Skeletal muscle satellite cell (primary cell): Measurements from ENCODE around the gene ZNF575. TPM values are rescaled to one million over a fixed set of nuclear protein-coding genes. Genes with fewer than 3 reads are reported as not detected.

Experiments used
- H3K27me3 ChIP-seq: 2 replicates; pipeline ENCODE4 v1.7.0; 2013; ENCODE audit warnings: low read length; ENCODE audit not compliant: control insufficient read depth, insufficient read depth
- H3K36me3 ChIP-seq: 2 replicates; pipeline ENCODE4 v1.7.0; 2013; ENCODE audit warnings: mild to moderate bottlenecking, control low read depth, low read length; ENCODE audit not compliant: insufficient read depth
- H3K4me1 ChIP-seq: 2 replicates; pipeline ENCODE4 v1.7.0; 2013; ENCODE audit warnings: low read length; ENCODE audit not compliant: control insufficient read depth, insufficient read depth
- H3K4me2 ChIP-seq: 2 replicates; pipeline ENCODE4 v1.7.0; 2013; ENCODE audit warnings: mild to moderate bottlenecking, low read length
- H3K4me3 ChIP-seq: 2 replicates; pipeline ENCODE4 v1.7.0; 2013; ENCODE audit warnings: low read length
- H3K9ac ChIP-seq: 2 replicates; pipeline ENCODE4 v1.7.0; 2013; ENCODE audit warnings: mild to moderate bottlenecking, low read depth, low read length, moderate library complexity
- H3K9me3 ChIP-seq: replicated peaks from 2 replicates; pipeline ENCODE4 v1.7.0; 2013; ENCODE audit warnings: mild to moderate bottlenecking, control low read depth, low read length
- total RNA-seq: library from RNA; depleted of rRNA; stranded (reverse); fragments of >200 nt; gene quantifications from 2 replicates; pipeline ENCODE4 v1.2.3, GENCODE V29; 2012; rRNA removed

Gene ZNF575, protein sequence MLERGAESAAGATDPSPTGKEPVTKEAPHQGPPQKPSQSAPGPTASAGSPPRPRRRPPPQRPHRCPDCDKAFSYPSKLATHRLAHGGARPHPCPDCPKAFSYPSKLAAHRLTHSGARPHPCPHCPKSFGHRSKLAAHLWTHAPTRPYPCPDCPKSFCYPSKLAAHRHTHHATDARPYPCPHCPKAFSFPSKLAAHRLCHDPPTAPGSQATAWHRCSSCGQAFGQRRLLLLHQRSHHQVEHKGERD
- not detected in 2 replicates for total RNA-seq

- Histone ChIP-seq H3K4me2 (peak within 1 kb of the TSS; percentile 92), H3K4me3 (peak within 1 kb of the TSS; percentile 76), H3K36me3 (peaks cover 2% of the 10 kb centered on the region), H3K9ac (peak within 1 kb of the TSS; percentile 69), H3K4me1 (peaks cover 25% of the 10 kb centered on the region), H3K27me3 (no peaks in the 10 kb centered on the region), H3K9me3 (no peaks in the 10 kb centered on the region)
Measured at GRCh38 chr19:43532962-43533545, at the start of gene ZNF575. Gene ZNF575 (plus strand): TSS chr19:43533188. CDS start chr19:43534423, 1,235 bp downstream.

- Histone ChIP-seq H3K9ac (no peak overlapping the region), H3K4me2 (no peak overlapping the region), H3K36me3 (no peaks in the 10 kb centered on the region), H3K9me3 (no peaks in the 10 kb centered on the region), H3K27me3 (no peaks in the 10 kb centered on the region), H3K4me1 (no peaks in the 10 kb centered on the region), H3K4me3 (no peak overlapping the region)
Measured at GRCh38 chr19:43483281-43483680, 49.7 kb upstream of the ZNF575 start.

DNA sequence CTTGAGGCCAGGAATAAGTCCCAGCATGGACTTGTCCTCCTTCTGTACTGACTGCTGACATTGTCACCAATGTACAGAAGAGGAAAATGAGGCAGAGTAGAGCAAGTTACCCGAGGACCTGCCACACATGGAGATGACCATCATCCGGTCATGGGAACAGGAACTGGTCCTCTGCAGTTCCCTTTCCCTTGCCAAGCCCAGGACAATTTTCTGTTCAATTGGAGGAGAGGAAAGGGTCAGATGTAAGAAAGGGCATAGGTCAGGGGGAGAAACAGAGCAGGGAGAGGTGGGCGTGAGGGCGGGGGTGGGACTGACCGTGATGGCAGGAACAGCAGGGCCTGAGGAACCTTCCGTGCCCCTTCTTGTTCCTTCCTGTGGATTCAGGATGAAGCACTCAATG, 47.0 kb upstream of the ZNF575 start:
- H3K9ac ChIP-seq, result no peak overlapping the region
- H3K4me2 ChIP-seq, result no peak overlapping the region
- no peaks in the 10 kb centered on the region for H3K9me3 ChIP-seq
- H3K27me3 ChIP-seq, result no peaks in the 10 kb centered on the region
- no peaks in the 10 kb centered on the region for H3K4me1 ChIP-seq
- no peak overlapping the region for H3K4me3 ChIP-seq
- no peaks in the 10 kb centered on the region for H3K36me3 ChIP-seq

DNA sequence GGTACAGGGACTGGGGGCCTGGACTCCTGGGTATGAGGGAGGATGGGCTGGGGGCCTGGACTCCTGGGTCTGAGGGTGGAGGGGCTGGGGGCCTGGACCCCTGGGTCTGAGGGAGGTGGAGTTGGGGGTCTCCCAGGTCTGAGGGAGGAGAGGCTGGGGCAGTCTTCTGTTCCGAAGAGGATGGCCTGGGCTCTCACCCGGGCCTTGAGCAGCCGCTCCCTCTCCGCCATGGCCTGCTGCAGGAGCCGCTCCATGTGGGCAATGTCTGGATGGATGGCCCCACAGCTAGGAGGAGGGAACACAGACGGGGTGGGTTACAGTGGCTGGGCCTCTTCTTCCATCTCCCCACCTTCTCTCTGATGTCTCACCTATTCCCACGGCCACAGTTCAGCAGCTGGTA, 46.6 kb upstream of the ZNF575 start:
- Histone ChIP-seq H3K4me1 (no peaks in the 10 kb centered on the region), H3K36me3 (no peaks in the 10 kb centered on the region), H3K4me3 (no peak overlapping the region), H3K27me3 (no peaks in the 10 kb centered on the region), H3K9me3 (no peaks in the 10 kb centered on the region), H3K9ac (no peak overlapping the region), H3K4me2 (no peak overlapping the region)

DNA sequence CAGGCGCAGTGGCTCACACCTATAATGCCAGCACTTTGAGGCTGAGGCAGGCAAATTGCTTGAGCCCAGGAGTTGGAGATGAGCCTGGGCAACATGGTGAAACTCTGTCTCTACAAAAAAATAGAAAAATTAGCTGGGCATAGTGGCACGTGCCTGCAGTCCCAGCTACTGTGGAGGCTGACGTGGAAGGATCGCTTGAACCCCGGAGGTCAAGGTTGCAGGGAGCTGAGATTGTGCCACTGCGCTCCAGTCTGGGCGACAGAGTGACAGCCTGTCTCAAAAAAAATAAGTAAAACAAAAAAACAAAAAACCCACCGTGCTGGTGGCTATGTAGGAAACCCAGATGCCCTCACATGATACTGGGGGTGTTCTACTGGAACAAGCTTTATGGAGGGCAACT, 44.8 kb upstream of the ZNF575 start:
- no peaks in the 10 kb centered on the region for H3K27me3 ChIP-seq
- no peaks in the 10 kb centered on the region for H3K9me3 ChIP-seq
- no peak overlapping the region for H3K9ac ChIP-seq
- H3K4me1 ChIP-seq, result no peaks in the 10 kb centered on the region
- H3K36me3 ChIP-seq, result no peaks in the 10 kb centered on the region
- no peak overlapping the region for H3K4me3 ChIP-seq
- no peak overlapping the region for H3K4me2 ChIP-seq

DNA sequence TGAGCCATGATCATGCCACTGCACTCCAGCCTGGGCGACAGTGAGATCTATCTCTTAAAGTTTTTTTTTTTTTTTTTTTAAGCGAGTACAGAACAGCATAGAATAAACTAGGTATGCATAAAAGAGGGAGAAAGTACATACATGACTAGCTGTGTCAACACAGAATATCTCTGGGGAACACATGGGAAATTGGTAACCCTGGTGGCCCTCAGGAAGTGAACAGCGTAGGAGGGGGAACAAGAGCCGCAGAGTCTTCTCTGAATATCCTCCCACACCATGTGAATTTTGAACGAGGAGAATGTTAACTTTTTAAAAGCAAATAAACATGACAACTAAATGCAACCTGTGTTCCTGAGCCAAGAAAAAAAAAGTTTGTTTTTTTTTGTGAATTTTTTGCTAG, 43.7 kb upstream of the ZNF575 start:
- H3K4me3 ChIP-seq, result no peak overlapping the region
- no peaks in the 10 kb centered on the region for H3K9me3 ChIP-seq
- no peaks in the 10 kb centered on the region for H3K36me3 ChIP-seq
- no peaks in the 10 kb centered on the region for H3K27me3 ChIP-seq
- no peak overlapping the region for H3K9ac ChIP-seq
- no peak overlapping the region for H3K4me2 ChIP-seq
- no peaks in the 10 kb centered on the region for H3K4me1 ChIP-seq

DNA sequence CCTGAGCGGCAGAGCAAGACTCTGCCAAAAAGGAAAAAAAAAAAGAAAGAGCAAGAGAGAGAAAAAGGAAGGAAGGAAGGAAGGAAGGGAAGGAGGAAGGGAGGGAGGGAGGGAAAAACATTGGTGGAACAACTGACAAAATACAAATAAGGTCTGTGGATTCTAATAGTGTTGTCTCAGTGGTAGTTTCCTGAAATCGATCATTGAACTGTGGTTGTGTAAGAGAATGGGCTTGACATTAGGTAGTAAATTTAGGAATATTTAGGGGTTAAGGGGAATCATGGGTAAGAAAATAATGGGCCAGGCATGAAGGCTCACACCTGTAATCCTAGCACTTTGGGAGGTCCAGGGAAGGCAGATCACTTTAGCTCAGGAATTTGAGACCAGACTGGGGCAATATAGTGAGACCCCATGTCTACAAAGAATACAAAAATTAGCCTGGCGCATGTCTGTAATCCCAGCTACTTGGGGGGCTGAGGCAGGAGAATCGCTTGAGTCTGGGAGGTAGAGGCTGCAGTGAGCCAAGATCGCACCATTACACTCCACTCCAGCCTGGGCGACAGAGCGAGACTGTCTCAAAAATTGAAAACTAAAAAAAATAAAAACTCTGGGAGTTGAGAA, 42.9 kb upstream of the ZNF575 start:
- Histone ChIP-seq H3K9ac (no peak overlapping the region), H3K27me3 (no peaks in the 10 kb centered on the region), H3K4me3 (no peak overlapping the region), H3K9me3 (no peaks in the 10 kb centered on the region), H3K36me3 (no peaks in the 10 kb centered on the region), H3K4me2 (no peak overlapping the region), H3K4me1 (no peaks in the 10 kb centered on the region)

DNA sequence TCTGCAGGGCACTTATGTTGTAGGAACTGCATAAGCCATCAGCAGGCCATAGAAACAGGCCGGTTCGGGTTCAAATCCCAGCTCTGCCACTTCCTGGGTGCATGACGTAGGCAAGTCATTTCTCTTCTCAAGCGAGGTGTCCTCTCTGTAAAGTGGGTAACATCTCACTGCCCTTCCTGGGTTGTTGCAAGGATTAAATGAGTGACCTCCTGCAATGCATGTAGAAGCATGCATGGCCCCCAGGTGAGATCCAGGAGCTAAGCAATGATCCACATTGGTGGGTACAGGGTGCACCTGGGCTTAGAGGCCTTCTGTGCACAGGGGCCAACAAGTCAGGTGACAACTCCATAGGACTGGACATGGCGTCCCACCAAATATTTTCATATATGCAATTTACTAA, 42.2 kb upstream of the ZNF575 start:
- Histone ChIP-seq H3K36me3 (peaks cover 5% of the 10 kb centered on the region), H3K4me1 (no peaks in the 10 kb centered on the region), H3K9me3 (no peaks in the 10 kb centered on the region), H3K9ac (no peak overlapping the region), H3K27me3 (no peaks in the 10 kb centered on the region), H3K4me2 (no peak overlapping the region), H3K4me3 (no peak overlapping the region)

DNA sequence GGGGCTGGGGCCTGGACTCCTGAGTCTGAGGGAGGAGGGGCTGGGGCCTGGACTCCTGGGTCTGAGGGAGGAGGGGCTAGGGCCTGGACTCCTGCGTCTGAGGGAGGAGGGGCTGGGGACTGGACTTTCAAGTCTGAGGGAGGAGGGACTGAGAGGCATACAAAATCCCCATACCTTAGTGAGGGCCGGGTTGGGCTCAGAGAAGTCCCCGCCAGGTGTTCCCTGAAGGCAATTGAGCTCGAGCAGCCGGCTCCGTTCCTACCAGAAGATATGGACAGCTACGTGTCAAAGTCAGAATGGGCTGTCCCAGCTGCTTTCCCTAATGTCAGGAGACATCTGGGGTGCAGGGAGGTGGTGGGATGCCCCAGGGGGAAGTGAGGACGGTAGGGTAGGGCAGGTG, 37.9 kb upstream of the ZNF575 start:
- no peaks in the 10 kb centered on the region for H3K9me3 ChIP-seq
- no peak overlapping the region for H3K4me3 ChIP-seq
- H3K9ac ChIP-seq, result no peak overlapping the region
- H3K4me1 ChIP-seq, result no peaks in the 10 kb centered on the region
- no peaks in the 10 kb centered on the region for H3K27me3 ChIP-seq
- no peak overlapping the region for H3K4me2 ChIP-seq
- H3K36me3 ChIP-seq, result peaks cover 13% of the 10 kb centered on the region

DNA sequence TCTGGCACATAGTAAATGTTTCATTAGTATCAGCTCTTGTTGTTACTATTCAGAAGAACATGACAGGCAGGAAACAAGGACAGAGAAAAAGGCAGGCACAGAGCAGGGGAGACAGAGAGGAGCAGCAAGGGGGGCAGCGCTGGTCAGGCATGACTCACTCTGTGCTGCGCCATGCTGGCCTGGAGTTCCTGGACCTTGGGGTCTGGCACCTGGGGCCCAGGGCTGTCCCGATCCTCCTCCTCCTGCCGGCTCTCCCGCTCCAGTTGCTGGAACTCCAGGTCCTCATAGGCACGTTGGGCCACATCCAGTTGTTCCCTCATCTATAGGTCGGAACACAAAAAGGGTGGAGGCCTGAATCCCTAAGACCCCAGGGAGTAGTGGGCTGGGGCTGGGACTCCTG, 36.0 kb upstream of the ZNF575 start:
- Histone ChIP-seq H3K4me2 (no peak overlapping the region), H3K9ac (no peak overlapping the region), H3K36me3 (peaks cover 13% of the 10 kb centered on the region), H3K4me3 (no peak overlapping the region), H3K4me1 (no peaks in the 10 kb centered on the region), H3K27me3 (no peaks in the 10 kb centered on the region), H3K9me3 (no peaks in the 10 kb centered on the region)

DNA sequence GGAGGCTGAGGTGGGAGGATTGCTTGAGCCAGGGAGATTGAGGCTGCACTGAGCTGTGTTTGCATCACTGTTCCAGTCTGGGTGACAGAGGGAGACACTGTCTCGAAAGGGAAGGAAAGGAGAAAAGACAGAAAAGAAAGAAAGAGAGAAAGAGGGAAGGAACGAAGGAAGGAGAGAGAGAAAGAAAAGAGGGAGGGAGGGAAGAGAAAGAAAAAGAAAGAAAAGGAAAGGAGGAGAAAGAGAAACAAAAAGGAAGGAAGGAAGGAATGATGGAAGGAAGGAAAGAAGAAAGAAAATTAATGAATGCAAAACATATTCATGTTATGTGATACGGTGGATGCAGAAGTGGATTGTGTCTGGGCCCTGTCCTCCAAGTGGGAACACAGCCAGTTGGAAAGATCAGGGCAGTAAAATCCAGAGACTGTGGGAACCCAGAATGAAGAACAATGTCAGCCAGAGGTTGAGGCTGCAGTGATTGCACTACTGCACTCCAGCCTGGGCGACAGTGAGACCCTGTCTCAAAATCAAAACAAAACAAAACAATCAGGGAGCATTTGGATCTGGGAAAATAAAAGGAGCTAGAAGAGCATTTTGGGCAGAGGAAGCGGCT, 34.6 kb upstream of the ZNF575 start:
- Histone ChIP-seq H3K9ac (no peak overlapping the region), H3K4me3 (no peak overlapping the region), H3K4me1 (peaks cover 5% of the 10 kb centered on the region), H3K9me3 (no peaks in the 10 kb centered on the region), H3K4me2 (no peak overlapping the region), H3K27me3 (no peaks in the 10 kb centered on the region), H3K36me3 (peaks cover 13% of the 10 kb centered on the region)
